ENCODE measurements around the gene SEL1L2.

DNA sequence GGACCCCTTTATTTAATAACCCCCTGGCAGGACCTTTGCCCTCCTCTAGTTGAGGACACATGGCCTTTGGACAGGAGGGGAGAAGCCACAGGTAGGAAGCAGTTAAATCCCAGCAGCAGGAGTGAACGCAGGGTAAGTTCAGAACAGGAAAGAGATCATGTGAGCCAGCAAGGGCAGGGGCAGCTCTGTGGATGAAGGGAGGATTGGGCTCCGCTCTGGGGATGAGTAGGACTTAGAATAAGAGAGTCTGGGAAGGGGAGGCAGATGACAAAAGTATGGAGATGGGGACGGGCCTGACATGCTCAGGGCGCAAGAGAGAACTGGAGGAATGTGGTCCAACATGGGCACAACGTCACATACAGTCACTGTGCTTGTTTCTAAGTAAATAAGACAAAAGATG lies 116.6 kb downstream of the SEL1L2 start:
- TF ChIP-seq, protein P1, sequence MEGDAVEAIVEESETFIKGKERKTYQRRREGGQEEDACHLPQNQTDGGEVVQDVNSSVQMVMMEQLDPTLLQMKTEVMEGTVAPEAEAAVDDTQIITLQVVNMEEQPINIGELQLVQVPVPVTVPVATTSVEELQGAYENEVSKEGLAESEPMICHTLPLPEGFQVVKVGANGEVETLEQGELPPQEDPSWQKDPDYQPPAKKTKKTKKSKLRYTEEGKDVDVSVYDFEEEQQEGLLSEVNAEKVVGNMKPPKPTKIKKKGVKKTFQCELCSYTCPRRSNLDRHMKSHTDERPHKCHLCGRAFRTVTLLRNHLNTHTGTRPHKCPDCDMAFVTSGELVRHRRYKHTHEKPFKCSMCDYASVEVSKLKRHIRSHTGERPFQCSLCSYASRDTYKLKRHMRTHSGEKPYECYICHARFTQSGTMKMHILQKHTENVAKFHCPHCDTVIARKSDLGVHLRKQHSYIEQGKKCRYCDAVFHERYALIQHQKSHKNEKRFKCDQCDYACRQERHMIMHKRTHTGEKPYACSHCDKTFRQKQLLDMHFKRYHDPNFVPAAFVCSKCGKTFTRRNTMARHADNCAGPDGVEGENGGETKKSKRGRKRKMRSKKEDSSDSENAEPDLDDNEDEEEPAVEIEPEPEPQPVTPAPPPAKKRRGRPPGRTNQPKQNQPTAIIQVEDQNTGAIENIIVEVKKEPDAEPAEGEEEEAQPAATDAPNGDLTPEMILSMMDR (conservative IDR thresholded peaks at IDR 0.05 in 1 of 2, IDR thresholded peaks at IDR 0.05 in 1 of 2; ENCODE audit: extremely low read depth in 1 of 2, insufficient read depth in 1 of 2, low read depth in 1 of 2, low read length in 2 of 2) = no peak
- TF ChIP-seq EZH2 (IDR thresholded peaks at IDR 0.05; ENCODE audit: borderline replicate concordance, low read length) = no peak
